Brain microvascular endothelial cell (primary cell): ENCODE results near the gene CPSF4L.
"Not testable (repeated sequence)": the region's sequence is repeated elsewhere in the genome, so short reads cannot be mapped to it uniquely, and the experiment has no call there.

Experiments
- DNase-seq: peaks from one replicate; pipeline ENCODE4 v3.0.0-alpha.2; 2020
- H3K27ac ChIP-seq: fragments of 250-450 bp; sonication (Bioruptor Pico); 2 replicates; pipeline ENCODE4 v1.5.1; 2020; ENCODE audit warnings: mild to moderate bottlenecking, moderate library complexity
- H3K27me3 ChIP-seq: fragments of 250-450 bp; sonication (Bioruptor Pico); replicated peaks from 2 replicates; pipeline ENCODE4 v1.5.1; 2020; ENCODE audit warnings: mild to moderate bottlenecking
- H3K36me3 ChIP-seq: fragments of 250-450 bp; sonication (Bioruptor Pico); replicated peaks from 2 replicates; pipeline ENCODE4 v1.5.1; 2020; ENCODE audit warnings: mild to moderate bottlenecking
- H3K4me3 ChIP-seq: 2 replicates; pipeline ENCODE4 v1.5.1; 2011; ENCODE audit warnings: low read depth, mild to moderate bottlenecking, control low read depth, low read length, moderate library complexity
- CTCF ChIP-seq: IDR thresholded peaks from 2 replicates; pipeline ENCODE4 v1.5.1; 2011; ENCODE audit warnings: low read depth, mild to moderate bottlenecking, moderate library complexity, low read length, control low read depth, inconsistent platforms; ENCODE audit errors: missing control alignments
- in situ Hi-C: cut with HindIII; loops from 2 replicates; pipeline ENCODE4 v1.10.0; 2017; ENCODE audit warnings: low sequenced_read_pairs, low pct_ligation_motif_present

The CPSF4L gene

GRCh38 chr17:73261617-73261951 lies at the start of gene CPSF4L:
TSS of gene CPSF4L (minus strand) at chr17:73261880. CDS start at chr17:73261818, 62 bp downstream.
- H3K27ac ChIP-seq, result no peak within 1 kb of the TSS
- in situ Hi-C loops, result no loop called here
- no peak within 1 kb of the TSS for H3K4me3 ChIP-seq
- no peaks in the 10 kb centered on the region for H3K36me3 ChIP-seq
- no peak for TF ChIP-seq CTCF
- DNase-seq, result no peak
- H3K27me3 ChIP-seq, result no peaks in the 10 kb centered on the region

GRCh38 chr17:73311428-73311780 lies 49.7 kb upstream of the CPSF4L start:
- no peak for DNase-seq
- no peak for TF ChIP-seq CTCF
- H3K36me3 ChIP-seq, result no peaks in the 10 kb centered on the region
- H3K4me3 ChIP-seq, result peak overlapping the region; percentile 91
- H3K27me3 ChIP-seq, result no peaks in the 10 kb centered on the region
- in situ Hi-C loops, result no loop called here
- peak overlapping the region; percentile 87 for H3K27ac ChIP-seq

- in situ Hi-C loops, result no loop called here
- TF ChIP-seq CTCF, result no peak
- no peaks in the 10 kb centered on the region for H3K27me3 ChIP-seq
- H3K36me3 ChIP-seq, result peaks cover 3% of the 10 kb centered on the region
- H3K4me3 ChIP-seq, result peak overlapping the region; percentile 91
- DNase-seq, result no peak
- peak overlapping the region; percentile 87 for H3K27ac ChIP-seq
Measured at GRCh38 chr17:73309727-73310596, 48.3 kb upstream of the CPSF4L start.

- H3K27me3 ChIP-seq, H3K36me3 ChIP-seq, H3K27ac ChIP-seq, H3K4me3 ChIP-seq, in situ Hi-C loops, DNase-seq: not testable (repeated sequence)
Measured at GRCh38 chr17:73308959-73309358, 47.3 kb upstream of the CPSF4L start.

GRCh38 chr17:73308017-73308823 lies 46.5 kb upstream of the CPSF4L start:
- Histone ChIP-seq H3K27me3 (no peaks in the 10 kb centered on the region), H3K36me3 (peaks cover 3% of the 10 kb centered on the region), H3K27ac (peak overlapping the region; percentile 65), H3K4me3 (peak overlapping the region; percentile 22)
- peak; percentile 86 for DNase-seq
- in situ Hi-C loops, result no loop called here
- no peak for TF ChIP-seq CTCF

- H3K27ac ChIP-seq, result no peak overlapping the region
- no peak for TF ChIP-seq CTCF
- DNase-seq, result no peak
- no peaks in the 10 kb centered on the region for H3K27me3 ChIP-seq
- in situ Hi-C loops, result no loop called here
- peaks cover 3% of the 10 kb centered on the region for H3K36me3 ChIP-seq
- no peak overlapping the region for H3K4me3 ChIP-seq
Measured at GRCh38 chr17:73307130-73307529, 45.5 kb upstream of the CPSF4L start.
